Measurements from ENCODE around the gene ALG8. TPM values are rescaled to one million over a fixed set of nuclear protein-coding genes. Genes with fewer than 3 reads are reported as not detected.
"Not testable (repeated sequence)": the region's sequence is repeated elsewhere in the genome, so short reads cannot be mapped to it uniquely, and the experiment has no call there.

Gene ALG8
- total RNA-seq, 1 donor from 2014 or later, result 16.7 TPM

GRCh38 chr11:78080084-78080817, 59.2 kb downstream of the ALG8 start:
- no peak for DNase-seq (ENCODE audit: missing footprints)
- intact Hi-C loops (cut with DNase I), result loop anchor here (5.0 kb wide), 2 partner anchors 57 to 107 kb away; partner anchors contain the start of genes ALG8, KCTD21 and USP35
- no peak for ATAC-seq

GRCh38 chr11:78079232-78080083, 60.0 kb downstream of the ALG8 start, which contains the start of gene NDUFC2:
Gene NDUFC2, minus strand, starts transcription at chr11:78079862. Its CDS starts 118 bp downstream, at chr11:78079744.
- intact Hi-C loops (cut with DNase I), result loop anchor here (1.0 to 5.0 kb wide), 3 partner anchors 58 to 108 kb away; partner anchors contain the start of genes ALG8, INTS4, KCTD21 and USP35
- ATAC-seq, result peak; percentile 92
- DNase-seq (ENCODE audit: missing footprints), result peak; percentile 91

- no peak for ATAC-seq
- intact Hi-C loops (cut with DNase I), result loop anchor here (1.0 kb wide), 1 partner anchor 84 kb away; the partner anchor contains the start of gene INTS4
- DNase-seq (ENCODE audit: missing footprints), result no peak
Measured at GRCh38 chr11:78078218-78079167, 60.9 kb downstream of the ALG8 start.

GRCh38 chr11:78077592-78077991, 61.8 kb downstream of the ALG8 start:
- ATAC-seq; intact Hi-C loops (cut with DNase I); DNase-seq (ENCODE audit: missing footprints): not testable (repeated sequence)

GRCh38 chr11:78076733-78077403, 62.6 kb downstream of the ALG8 start:
- DNase-seq (ENCODE audit: missing footprints) (no peak), ATAC-seq (no peak)
- intact Hi-C loops (cut with DNase I), result no loop called here

- DNase-seq (ENCODE audit: missing footprints), result no peak
- no peak for ATAC-seq
- intact Hi-C loops (cut with DNase I), result no loop called here
Measured at GRCh38 chr11:78074756-78075155, 64.7 kb downstream of the ALG8 start.

GRCh38 chr11:78072455-78072854, 67.0 kb downstream of the ALG8 start:
- intact Hi-C loops (cut with DNase I), result no loop called here
- DNase-seq (ENCODE audit: missing footprints) (no peak), ATAC-seq (no peak)

GRCh38 chr11:78071717-78072116, 67.7 kb downstream of the ALG8 start:
- ATAC-seq (no peak), DNase-seq (ENCODE audit: missing footprints) (no peak)
- intact Hi-C loops (cut with DNase I), result no loop called here

GRCh38 chr11:78070621-78071020, 68.8 kb downstream of the ALG8 start:
- intact Hi-C loops (cut with DNase I), result no loop called here
- DNase-seq (ENCODE audit: missing footprints) (no peak), ATAC-seq (peak; percentile 40)

GRCh38 chr11:78069465-78069864, 70.0 kb downstream of the ALG8 start:
- ATAC-seq (peak; percentile 56), DNase-seq (ENCODE audit: missing footprints) (no peak)
- intact Hi-C loops (cut with DNase I), result no loop called here

GRCh38 chr11:78067704-78068103, 71.7 kb downstream of the ALG8 start:
- intact Hi-C loops (cut with DNase I), result no loop called here

GRCh38 chr11:78066471-78066870, 73.0 kb downstream of the ALG8 start:
- intact Hi-C loops (cut with DNase I), result no loop called here
- no peak for ATAC-seq
- no peak for DNase-seq (ENCODE audit: missing footprints)

More at GRCh38 chr11:78067704-78068103, 71.7 kb downstream of the ALG8 start:
- no peak for ATAC-seq
- DNase-seq (ENCODE audit: missing footprints), result no peak

GRCh38 chr11:78065203-78065602, 74.2 kb downstream of the ALG8 start:
- no peak for DNase-seq (ENCODE audit: missing footprints)

GRCh38 chr11:78063440-78064181, 75.8 kb downstream of the ALG8 start, which contains the start of gene THRSP:
Gene THRSP, plus strand, starts transcription at chr11:78063861. Its CDS starts 21 bp downstream, at chr11:78063882.
- ATAC-seq (no peak), DNase-seq (ENCODE audit: missing footprints) (no peak)
- intact Hi-C loops (cut with DNase I), result no loop called here

More at GRCh38 chr11:78065203-78065602, 74.2 kb downstream of the ALG8 start:
- no peak for ATAC-seq
- intact Hi-C loops (cut with DNase I), result no loop called here

- ATAC-seq, result no peak
- intact Hi-C loops (cut with DNase I), result no loop called here
- DNase-seq (ENCODE audit: missing footprints), result no peak
Measured at GRCh38 chr11:78062671-78063070, 76.8 kb downstream of the ALG8 start.

- ATAC-seq (no peak), DNase-seq (ENCODE audit: missing footprints) (no peak)
- intact Hi-C loops (cut with DNase I), result no loop called here
Measured at GRCh38 chr11:78061921-78062311, 77.5 kb downstream of the ALG8 start.

Measured in Right ventricle myocardium inferior (tissue), 1 donor.